ENCODE data around the gene CLCNKA. TPM values are rescaled to one million over a fixed set of nuclear protein-coding genes. Genes with fewer than 3 reads are reported as not detected.
A peak's percentile ranks its signal among the peaks of the same experiment; 100 is the strongest.

CLCNKA gene
- total and polyA plus RNA-seq, 2 of the 8 experiments (the other 6 are each of a cell fraction or from before 2014, with no cell fraction given) = 0.95 to 2.0 TPM

- TF ChIP-seq CTCF (IDR thresholded peaks at IDR 0.05; ENCODE audit: control extremely low read depth in 1 of 3, insufficient read depth in 1 of 3, low read depth in 1 of 3, low read length in 3 of 3) = peak; percentile 96 to 100 (median 96)
Measured at GRCh38 chr1:16009030-16009460, 12.8 kb upstream of the CLCNKA start (continued).
